Measurements from ENCODE around the gene DTL.

DTL gene

DNA sequence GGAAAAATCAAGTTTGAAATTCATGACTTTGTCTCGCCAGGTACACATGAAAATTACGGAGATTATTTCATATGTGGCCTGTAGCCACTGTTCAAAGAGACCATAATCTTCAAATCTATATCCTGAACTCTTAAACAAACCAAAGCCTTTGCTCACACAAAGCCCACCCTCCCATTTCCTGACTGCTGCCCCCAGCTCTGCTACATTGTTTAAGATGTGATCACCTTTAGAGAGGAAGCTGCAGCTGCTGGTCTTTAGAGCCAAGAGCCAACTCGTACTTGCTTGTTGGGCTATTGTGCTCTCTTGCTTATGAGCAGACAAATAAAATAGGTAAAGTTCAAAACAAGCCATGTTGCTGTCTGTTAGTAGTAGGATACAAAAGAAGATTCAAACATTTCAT, 71.9 kb downstream of the DTL start:
- Histone ChIP-seq H3K4me1 (ENCODE audit: low read length) (peaks cover 7% of the 10 kb centered on the region; the same call in 1 of the 2 replicates), H3K27me3 (ENCODE audit: low read depth, low read length) (no peaks in the 10 kb centered on the region), H4K20me1 (ENCODE audit: insufficient read depth, low read length) (peaks cover 15% of the 10 kb centered on the region; the same call in 1 of the 2 replicates), H3K4me2 (ENCODE audit: low read length) (no peak overlapping the region), H3K27ac (ENCODE audit: low read length) (no peak overlapping the region), H3K36me3 (replicated peaks; ENCODE audit: low read depth, low read length) (peaks cover 74% of the 10 kb centered on the region), H3K79me2 (ENCODE audit: low read length) (no peaks in the 10 kb centered on the region), H3K9me3 (ENCODE audit: insufficient read depth, low read length) (no peaks in the 10 kb centered on the region), H3K9ac (ENCODE audit: low read length) (no peak overlapping the region), H2AFZ (ENCODE audit: low read depth, low read length) (no peak overlapping the region), H3K4me3 (ENCODE audit: low read length) (no peak overlapping the region)
- TF ChIP-seq EZH2phosphoT487 (IDR thresholded peaks at IDR 0.05; ENCODE audit: low read depth), result no peak
- TF ChIP-seq, protein P1, sequence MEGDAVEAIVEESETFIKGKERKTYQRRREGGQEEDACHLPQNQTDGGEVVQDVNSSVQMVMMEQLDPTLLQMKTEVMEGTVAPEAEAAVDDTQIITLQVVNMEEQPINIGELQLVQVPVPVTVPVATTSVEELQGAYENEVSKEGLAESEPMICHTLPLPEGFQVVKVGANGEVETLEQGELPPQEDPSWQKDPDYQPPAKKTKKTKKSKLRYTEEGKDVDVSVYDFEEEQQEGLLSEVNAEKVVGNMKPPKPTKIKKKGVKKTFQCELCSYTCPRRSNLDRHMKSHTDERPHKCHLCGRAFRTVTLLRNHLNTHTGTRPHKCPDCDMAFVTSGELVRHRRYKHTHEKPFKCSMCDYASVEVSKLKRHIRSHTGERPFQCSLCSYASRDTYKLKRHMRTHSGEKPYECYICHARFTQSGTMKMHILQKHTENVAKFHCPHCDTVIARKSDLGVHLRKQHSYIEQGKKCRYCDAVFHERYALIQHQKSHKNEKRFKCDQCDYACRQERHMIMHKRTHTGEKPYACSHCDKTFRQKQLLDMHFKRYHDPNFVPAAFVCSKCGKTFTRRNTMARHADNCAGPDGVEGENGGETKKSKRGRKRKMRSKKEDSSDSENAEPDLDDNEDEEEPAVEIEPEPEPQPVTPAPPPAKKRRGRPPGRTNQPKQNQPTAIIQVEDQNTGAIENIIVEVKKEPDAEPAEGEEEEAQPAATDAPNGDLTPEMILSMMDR (IDR thresholded peaks at IDR 0.05; ENCODE audit: low read depth, low read length), result no peak

DNA sequence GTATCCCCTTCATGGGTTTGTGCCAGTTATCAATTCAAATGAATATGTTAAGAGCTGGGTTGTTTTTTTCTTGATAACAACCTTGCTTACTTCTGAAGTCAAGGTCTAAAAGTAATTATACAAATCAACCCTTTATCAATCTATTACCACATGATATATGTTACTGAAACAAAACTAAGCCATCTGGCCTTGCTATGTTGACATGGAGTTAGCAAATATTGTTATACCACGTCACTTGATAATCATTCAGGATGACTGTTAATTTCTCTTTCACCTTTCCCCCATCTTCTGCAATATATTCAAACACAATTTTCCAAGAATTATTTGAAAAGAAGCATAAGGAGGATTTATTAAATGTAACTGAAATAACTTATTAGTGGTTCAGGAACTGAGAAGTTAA, 72.6 kb downstream of the DTL start:
- Histone ChIP-seq H3K4me1 (ENCODE audit: low read length) (peaks cover 8% of the 10 kb centered on the region; the same call in 1 of the 2 replicates), H3K27me3 (ENCODE audit: low read depth, low read length) (no peaks in the 10 kb centered on the region), H3K79me2 (ENCODE audit: low read length) (no peaks in the 10 kb centered on the region), H4K20me1 (ENCODE audit: insufficient read depth, low read length) (peaks cover 13% of the 10 kb centered on the region; the same call in 1 of the 2 replicates), H3K9ac (ENCODE audit: low read length) (no peak overlapping the region), H3K4me3 (ENCODE audit: low read length) (no peak overlapping the region), H3K27ac (ENCODE audit: low read length) (no peak overlapping the region), H3K36me3 (replicated peaks; ENCODE audit: low read depth, low read length) (peaks cover 68% of the 10 kb centered on the region), H3K9me3 (ENCODE audit: insufficient read depth, low read length) (no peaks in the 10 kb centered on the region), H3K4me2 (ENCODE audit: low read length) (no peak overlapping the region), H2AFZ (ENCODE audit: low read depth, low read length) (no peak overlapping the region)
- TF ChIP-seq, protein P1 (IDR thresholded peaks at IDR 0.05; ENCODE audit: low read depth, low read length), result no peak
- no peak for TF ChIP-seq EZH2phosphoT487 (IDR thresholded peaks at IDR 0.05; ENCODE audit: low read depth)

DNA sequence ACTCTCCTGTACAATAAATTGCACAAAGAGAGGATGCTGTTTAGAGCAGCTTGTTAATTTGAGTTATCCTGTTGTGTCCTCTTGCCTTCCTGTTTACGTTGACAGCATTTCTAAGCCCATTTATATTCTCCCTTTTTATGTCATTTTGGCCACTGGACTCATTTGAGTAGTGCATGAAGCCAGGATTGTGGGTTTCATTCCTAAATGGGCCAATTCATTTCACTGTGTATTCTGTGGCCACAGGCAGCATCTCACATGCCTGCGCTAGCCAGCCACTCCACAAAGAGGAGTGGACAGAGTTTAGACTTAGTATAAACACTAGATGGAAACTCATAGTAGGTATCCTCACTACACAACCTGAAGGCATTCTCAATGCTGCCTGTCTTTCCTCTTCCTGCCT, 73.4 kb downstream of the DTL start:
- no peak overlapping the region for H3K4me2 ChIP-seq (ENCODE audit: low read length)
- peaks cover 8% of the 10 kb centered on the region; the same call in 1 of the 2 replicates for H3K4me1 ChIP-seq (ENCODE audit: low read length)
- no peak overlapping the region for H3K9ac ChIP-seq (ENCODE audit: low read length)
- no peak overlapping the region for H3K27ac ChIP-seq (ENCODE audit: low read length)
- no peaks in the 10 kb centered on the region for H3K79me2 ChIP-seq (ENCODE audit: low read length)
- peaks cover 60% of the 10 kb centered on the region for H3K36me3 ChIP-seq (replicated peaks; ENCODE audit: low read depth, low read length)
- H3K4me3 ChIP-seq (ENCODE audit: low read length), result no peak overlapping the region
- H3K27me3 ChIP-seq (ENCODE audit: low read depth, low read length), result no peaks in the 10 kb centered on the region
- H3K9me3 ChIP-seq (ENCODE audit: insufficient read depth, low read length), result no peaks in the 10 kb centered on the region
- no peak overlapping the region for H2AFZ ChIP-seq (ENCODE audit: low read depth, low read length)
- peaks cover 11% of the 10 kb centered on the region; the same call in 1 of the 2 replicates for H4K20me1 ChIP-seq (ENCODE audit: insufficient read depth, low read length)
- TF ChIP-seq, protein P1 (IDR thresholded peaks at IDR 0.05; ENCODE audit: low read depth, low read length), result no peak
- no peak for TF ChIP-seq EZH2phosphoT487 (IDR thresholded peaks at IDR 0.05; ENCODE audit: low read depth)

DNA sequence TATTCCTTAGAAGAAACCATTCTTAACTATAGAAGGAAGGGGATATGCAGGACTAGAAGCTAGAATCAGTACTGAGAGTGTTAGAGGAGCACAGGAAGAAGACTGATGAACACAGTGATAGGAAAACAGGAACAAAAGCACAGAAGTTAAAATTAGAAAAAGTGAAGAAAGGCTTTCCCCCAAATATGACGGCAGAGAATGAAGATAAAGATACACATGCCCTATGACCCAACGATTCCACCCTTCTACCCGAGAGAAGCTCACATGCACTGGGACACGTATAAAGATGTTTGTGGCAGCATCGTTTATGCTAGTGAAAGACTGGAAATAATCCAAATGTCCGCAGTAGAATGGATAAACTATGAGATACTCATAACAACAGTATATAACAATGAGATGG, 74.2 kb downstream of the DTL start:
- Histone ChIP-seq H2AFZ (ENCODE audit: low read depth, low read length) (no peak overlapping the region), H4K20me1 (ENCODE audit: insufficient read depth, low read length) (peaks cover 11% of the 10 kb centered on the region; the same call in 1 of the 2 replicates), H3K9me3 (ENCODE audit: insufficient read depth, low read length) (no peaks in the 10 kb centered on the region), H3K9ac (ENCODE audit: low read length) (no peak overlapping the region), H3K4me2 (ENCODE audit: low read length) (no peak overlapping the region), H3K79me2 (ENCODE audit: low read length) (no peaks in the 10 kb centered on the region), H3K4me3 (ENCODE audit: low read length) (no peak overlapping the region), H3K27ac (ENCODE audit: low read length) (no peak overlapping the region), H3K27me3 (ENCODE audit: low read depth, low read length) (no peaks in the 10 kb centered on the region), H3K4me1 (ENCODE audit: low read length) (peaks cover 8% of the 10 kb centered on the region; the same call in 1 of the 2 replicates), H3K36me3 (replicated peaks; ENCODE audit: low read depth, low read length) (peaks cover 53% of the 10 kb centered on the region)
- TF ChIP-seq EZH2phosphoT487 (IDR thresholded peaks at IDR 0.05; ENCODE audit: low read depth), result no peak
- TF ChIP-seq, protein P1 (IDR thresholded peaks at IDR 0.05; ENCODE audit: low read depth, low read length), result no peak

Measured in OCI-LY3 (cell line).